Measurements from ENCODE around the gene ZNF724. TPM values are rescaled to one million over a fixed set of nuclear protein-coding genes. Genes with fewer than 3 reads are reported as not detected.
"Not testable (repeated sequence)": the region's sequence is repeated elsewhere in the genome, so short reads cannot be mapped to it uniquely, and the experiment has no call there.

ZNF724 gene
- 3.1 and 15.1 TPM in 2 replicates for total RNA-seq (ENCODE audit: low replicate concordance)

DNA sequence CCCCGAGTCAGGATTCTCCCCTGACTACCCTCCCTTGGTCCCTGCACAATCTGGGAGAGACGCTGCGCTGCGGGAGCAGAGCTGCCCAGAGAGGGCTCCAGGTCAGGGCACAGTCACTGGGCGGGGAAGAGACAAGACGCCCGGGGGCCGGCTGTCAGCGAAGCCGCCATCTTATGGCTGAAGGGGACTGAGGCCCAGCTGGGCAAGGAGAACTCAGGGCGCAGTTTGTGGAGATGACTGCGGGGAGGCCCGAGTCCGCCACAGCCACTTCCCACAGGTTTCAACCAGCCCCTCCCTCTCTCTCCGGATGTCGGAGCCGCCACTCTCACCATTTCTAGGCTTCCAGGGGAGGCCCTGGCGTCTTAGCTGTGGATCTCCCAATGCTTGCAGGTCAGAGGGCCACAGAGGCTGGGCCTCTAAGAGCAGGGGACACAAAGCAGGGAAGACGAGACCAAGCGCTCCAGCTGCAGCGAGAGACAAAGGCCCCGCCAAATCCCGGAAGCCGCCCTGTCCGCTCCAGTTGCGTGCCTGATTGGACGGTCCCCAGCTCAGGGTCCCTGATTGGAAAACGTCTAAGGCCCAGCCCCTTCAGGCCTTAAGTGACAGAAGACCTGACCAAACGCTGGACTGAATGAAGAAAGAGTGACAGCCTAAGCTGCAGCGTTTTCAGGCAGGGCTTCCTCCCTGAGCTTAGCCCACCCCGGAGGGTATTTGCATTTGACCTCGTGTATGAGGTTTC is at the start of gene ZNF724:
ZNF724 (minus strand) TSS at position 484 of the 739 bp plus-strand sequence; CDS start at position 332, 152 bp downstream.
- TF ChIP-seq, protein P1, sequence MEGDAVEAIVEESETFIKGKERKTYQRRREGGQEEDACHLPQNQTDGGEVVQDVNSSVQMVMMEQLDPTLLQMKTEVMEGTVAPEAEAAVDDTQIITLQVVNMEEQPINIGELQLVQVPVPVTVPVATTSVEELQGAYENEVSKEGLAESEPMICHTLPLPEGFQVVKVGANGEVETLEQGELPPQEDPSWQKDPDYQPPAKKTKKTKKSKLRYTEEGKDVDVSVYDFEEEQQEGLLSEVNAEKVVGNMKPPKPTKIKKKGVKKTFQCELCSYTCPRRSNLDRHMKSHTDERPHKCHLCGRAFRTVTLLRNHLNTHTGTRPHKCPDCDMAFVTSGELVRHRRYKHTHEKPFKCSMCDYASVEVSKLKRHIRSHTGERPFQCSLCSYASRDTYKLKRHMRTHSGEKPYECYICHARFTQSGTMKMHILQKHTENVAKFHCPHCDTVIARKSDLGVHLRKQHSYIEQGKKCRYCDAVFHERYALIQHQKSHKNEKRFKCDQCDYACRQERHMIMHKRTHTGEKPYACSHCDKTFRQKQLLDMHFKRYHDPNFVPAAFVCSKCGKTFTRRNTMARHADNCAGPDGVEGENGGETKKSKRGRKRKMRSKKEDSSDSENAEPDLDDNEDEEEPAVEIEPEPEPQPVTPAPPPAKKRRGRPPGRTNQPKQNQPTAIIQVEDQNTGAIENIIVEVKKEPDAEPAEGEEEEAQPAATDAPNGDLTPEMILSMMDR (IDR thresholded peaks at IDR 0.05; ENCODE audit: insufficient read depth, low read length), result no peak
- peak; percentile 97 for DNase-seq (ENCODE audit: low read depth)
- H3K4me3 ChIP-seq (ENCODE audit: low read depth, low read length), result peak within 1 kb of the TSS; percentile 86

DNA sequence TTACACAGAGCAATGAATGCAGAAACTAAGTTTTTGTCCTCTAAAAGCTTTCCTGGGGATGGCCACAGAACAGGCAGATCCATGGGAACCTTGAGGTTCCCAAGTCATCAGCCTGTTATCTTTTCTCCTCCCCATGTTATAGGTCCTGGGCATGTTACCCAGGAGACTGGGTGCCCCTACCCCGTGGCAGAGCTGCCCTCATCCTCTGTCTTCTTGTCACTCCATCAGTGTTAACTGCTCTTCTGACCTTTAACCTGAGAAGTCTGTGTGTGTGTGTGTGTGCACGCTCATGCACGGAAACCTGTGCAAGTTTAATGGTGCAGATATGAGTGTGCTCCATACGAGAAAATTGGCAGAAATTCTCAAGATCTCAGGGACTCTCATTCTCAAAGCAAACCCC is 43.9 kb upstream of the ZNF724 start:
- TF ChIP-seq, protein P1 (IDR thresholded peaks at IDR 0.05; ENCODE audit: insufficient read depth, low read length), result no peak
- no peak for DNase-seq (ENCODE audit: low read depth)
- H3K4me3 ChIP-seq (ENCODE audit: low read depth, low read length), result no peak overlapping the region

- not testable (repeated sequence) for DNase-seq (ENCODE audit: low read depth); H3K4me3 ChIP-seq (ENCODE audit: low read depth, low read length)
Observed at GRCh38 chr19:23289966-23290365, 39.8 kb upstream of the ZNF724 start.

DNA sequence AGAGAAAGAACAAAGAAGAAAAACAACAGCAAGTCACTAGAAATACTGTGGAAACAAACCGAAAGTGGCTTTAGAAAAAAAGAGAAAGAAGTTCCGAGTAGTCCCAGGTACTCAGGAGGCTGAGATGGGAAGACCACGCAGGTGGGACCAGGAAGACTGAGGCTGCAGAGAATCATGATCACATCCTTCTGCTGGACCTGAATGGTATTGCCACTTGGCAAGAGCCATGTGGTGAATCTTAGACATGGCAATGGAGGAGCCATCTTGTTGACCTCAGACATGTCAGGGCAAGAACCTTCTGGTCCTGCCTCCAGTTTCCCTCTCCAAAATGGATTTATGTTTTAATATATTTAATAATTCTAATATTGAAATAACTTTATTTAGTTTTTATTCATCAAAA is 37.4 kb upstream of the ZNF724 start:
- no peak overlapping the region for H3K4me3 ChIP-seq (ENCODE audit: low read depth, low read length)
- DNase-seq (ENCODE audit: low read depth), result no peak
- TF ChIP-seq, protein P1 (IDR thresholded peaks at IDR 0.05; ENCODE audit: insufficient read depth, low read length), result no peak

DNA sequence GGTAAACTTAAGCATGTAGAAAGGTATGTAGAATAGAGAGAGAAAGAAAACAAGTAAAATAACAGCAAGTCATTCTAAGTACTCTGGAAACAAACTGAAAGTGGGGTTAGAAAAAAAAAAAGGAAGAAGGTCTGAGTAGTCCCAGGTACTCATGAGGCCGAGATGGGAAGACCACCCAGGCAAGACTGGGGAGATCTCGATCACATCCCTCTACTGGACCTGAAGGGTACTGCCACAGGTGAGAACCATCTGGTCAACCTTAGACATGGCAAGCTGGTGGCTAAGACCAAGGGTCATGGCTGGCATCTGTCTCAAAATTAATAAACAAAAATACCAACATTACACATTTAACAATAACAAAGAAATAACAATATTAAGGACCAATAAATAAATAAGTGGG is 36.3 kb upstream of the ZNF724 start:
- no peak overlapping the region for H3K4me3 ChIP-seq (ENCODE audit: low read depth, low read length)
- no peak for DNase-seq (ENCODE audit: low read depth)
- TF ChIP-seq, protein P1 (IDR thresholded peaks at IDR 0.05; ENCODE audit: insufficient read depth, low read length), result peak; percentile 36

- TF ChIP-seq, protein P1 (IDR thresholded peaks at IDR 0.05; ENCODE audit: insufficient read depth, low read length), result no peak
- no peak overlapping the region for H3K4me3 ChIP-seq (ENCODE audit: low read depth, low read length)
- no peak for DNase-seq (ENCODE audit: low read depth)
Observed at GRCh38 chr19:23285948-23286347, 35.8 kb upstream of the ZNF724 start.

DNA sequence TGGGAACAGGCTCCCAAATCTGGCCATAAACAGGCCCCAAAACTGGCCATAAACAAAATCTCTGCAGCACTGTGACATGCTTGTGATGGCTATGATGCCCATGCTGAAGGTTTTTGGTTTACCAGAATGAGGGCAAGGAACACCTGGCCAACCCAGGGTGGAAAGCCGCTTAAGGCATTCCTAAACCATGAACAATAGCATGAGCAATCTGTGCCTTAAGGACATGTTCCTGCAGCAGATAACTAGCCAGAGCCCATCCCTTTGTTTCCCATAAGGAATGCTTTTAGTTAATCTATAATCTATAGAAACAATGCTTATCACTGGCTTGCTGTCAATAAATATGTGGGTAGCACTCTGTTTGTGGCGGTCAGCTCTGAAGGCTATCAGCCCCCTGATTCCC is 35.1 kb upstream of the ZNF724 start:
- DNase-seq (ENCODE audit: low read depth); H3K4me3 ChIP-seq (ENCODE audit: low read depth, low read length): not testable (repeated sequence)

- TF ChIP-seq, protein P1 (IDR thresholded peaks at IDR 0.05; ENCODE audit: insufficient read depth, low read length), result peak; percentile 70
- H3K4me3 ChIP-seq (ENCODE audit: low read depth, low read length), result no peak overlapping the region
- DNase-seq (ENCODE audit: low read depth), result peak; percentile 18
Observed at GRCh38 chr19:23283925-23284324, 33.7 kb upstream of the ZNF724 start.
